GM23248 (cell line): Measurements from ENCODE around the gene SRP9. TPM values are rescaled to one million over a fixed set of nuclear protein-coding genes. Genes with fewer than 3 reads are reported as not detected.

Experiments
- DNase-seq: peaks from one replicate; pipeline ENCODE4 v3.0.0-alpha.2; 2015
- H2AFZ ChIP-seq: fragments of 200-600 bp; sonication (generic); 2 replicates; pipeline ENCODE4 v1.6.1; 2016; ENCODE audit warnings: antibody characterized with exemption
- H3F3A ChIP-seq: fragments of 200-600 bp; sonication (generic); 2 replicates; pipeline ENCODE4 v1.6.1; 2016; ENCODE audit warnings: mild to moderate bottlenecking, antibody characterized with exemption, mixed run types; ENCODE audit not compliant: insufficient read depth
- H3K27ac ChIP-seq: fragments of 200-600 bp; sonication (generic); 2 replicates; pipeline ENCODE4 v1.5.1; 2016; ENCODE audit warnings: mild to moderate bottlenecking
- H3K27me3 ChIP-seq: fragments of 200-600 bp; sonication (generic); replicated peaks from 2 replicates; pipeline ENCODE4 v1.6.1; 2016; ENCODE audit warnings: mild to moderate bottlenecking; ENCODE audit not compliant: insufficient read depth
- H3K36me3 ChIP-seq: fragments of 200-600 bp; sonication (generic); 2 replicates; pipeline ENCODE4 v1.6.1; 2016; ENCODE audit warnings: low read depth, mild to moderate bottlenecking
- H3K4me1 ChIP-seq: fragments of 200-600 bp; sonication (generic); 2 replicates; pipeline ENCODE4 v1.6.1; 2016; ENCODE audit warnings: mild to moderate bottlenecking; ENCODE audit not compliant: insufficient read depth
- H3K4me2 ChIP-seq: fragments of 200-600 bp; sonication (generic); one replicate; pipeline ENCODE4 v1.6.1; 2016; ENCODE audit warnings: mild to moderate bottlenecking; ENCODE audit not compliant: unreplicated experiment
- H3K4me3 ChIP-seq: fragments of 200-600 bp; sonication (generic); 2 replicates; pipeline ENCODE4 v1.5.1; 2016; ENCODE audit warnings: mild to moderate bottlenecking
- H3K79me2 ChIP-seq: fragments of 200-600 bp; sonication (generic); 2 replicates; pipeline ENCODE4 v1.6.1; 2016; ENCODE audit warnings: mild to moderate bottlenecking; ENCODE audit not compliant: insufficient read depth
- H3K9ac ChIP-seq: fragments of 200-600 bp; sonication (generic); 2 replicates; pipeline ENCODE4 v1.6.1; 2016; ENCODE audit warnings: mild to moderate bottlenecking
- H3K9me2 ChIP-seq: fragments of 200-600 bp; sonication (generic); 2 replicates; pipeline ENCODE4 v1.6.1; 2016; ENCODE audit warnings: mixed run types, mild to moderate bottlenecking, moderate library complexity; ENCODE audit not compliant: insufficient read depth
- H3K9me3 ChIP-seq: fragments of 200-600 bp; sonication (generic); one replicate; pipeline ENCODE4 v1.6.1; 2017; ENCODE audit warnings: low read depth
- H4K20me1 ChIP-seq: fragments of 200-600 bp; sonication (generic); 2 replicates; pipeline ENCODE4 v1.6.0; 2016; ENCODE audit not compliant: insufficient read depth
- EZH2 ChIP-seq: fragments of 200-600 bp; sonication (generic); IDR thresholded peaks from 2 replicates; pipeline ENCODE4 v1.6.1; 2018; ENCODE audit warnings: antibody characterized with exemption, mild to moderate bottlenecking; ENCODE audit not compliant: insufficient read depth, poor library complexity, severe bottlenecking
- EZH2phosphoT487 ChIP-seq: fragments of 200-600 bp; sonication (generic); IDR thresholded peaks from 2 replicates; pipeline ENCODE4 v1.6.1; 2018; ENCODE audit warnings: antibody characterized with exemption, moderate library complexity, mild to moderate bottlenecking, low read depth; ENCODE audit not compliant: insufficient read depth
- WGBS, 2 experiments: methylation state at CpG; one replicate each; pipeline ENCODE4 v1.1.6; 2015 to 2017; ENCODE audit warnings: low lambda C conversion rate in 2 of 2, low coverage in 1 of 2; ENCODE audit errors: missing lambda C conversion rate in 2 of 2; 5-methylcytosine and 5-hydroxymethylcytosine counted together
- in situ Hi-C: fragments of 300-500 bp; cut with MboI; formaldehyde crosslinking; loops from 2 replicates; pipeline ENCODE4 v1.15.0; 2020
- polyA plus RNA-seq: library from polyadenylated mRNA; unstranded; fragments of >200 nt; fragmentation: Nextera tagmentation; extraction: Ambion mirVana; gene quantifications from 2 replicates; pipeline ENCODE4 v1.2.1, GENCODE V29; 2016
- total RNA-seq: library from RNA; depleted of rRNA; stranded (reverse); fragments of >200 nt; shearing (Covaris generic); gene quantifications from 2 replicates; pipeline ENCODE4 v1.2.3, GENCODE V29; 2014

Gene SRP9
- total and polyA plus RNA-seq, 2 experiments from 2014 or later: 321 to 415 TPM

GRCh38 chr1:225771661-225772322 is 5.8 kb upstream of the SRP9 start:
- TF ChIP-seq EZH2phosphoT487 (no peak), EZH2 (no peak)
- 76 to 79% methylated on average over 3 to 4 of the region's 4 CpGs for WGBS, 2 experiments
- no peak overlapping the region for H3K27ac ChIP-seq
- no peaks in the 10 kb centered on the region for H3K36me3 ChIP-seq
- peak overlapping the region; percentile 72 for H2AFZ ChIP-seq
- in situ Hi-C loops: loop anchor here (10.0 kb wide), 2 partner anchors 227 to 297 kb away; no protein-coding TSS in a partner anchor
- H3K9ac ChIP-seq: peak overlapping the region; percentile 35
- peaks cover 4% of the 10 kb centered on the region; the same call in 1 of the 2 replicates for H3K79me2 ChIP-seq
- H3K9me3 ChIP-seq: no peaks in the 10 kb centered on the region
- DNase-seq: no peak
- H3F3A ChIP-seq: peaks cover 11% of the 10 kb centered on the region
- no peaks in the 10 kb centered on the region for H3K27me3 ChIP-seq
- H3K4me2 ChIP-seq: no peak overlapping the region
- H4K20me1 ChIP-seq: no peaks in the 10 kb centered on the region
- H3K4me3 ChIP-seq: no peak overlapping the region
- H3K4me1 ChIP-seq: peaks cover 34% of the 10 kb centered on the region
- H3K9me2 ChIP-seq: no peaks in the 10 kb centered on the region

GRCh38 chr1:225772323-225772768 is 5.3 kb upstream of the SRP9 start:
- H3K4me3 ChIP-seq: no peak overlapping the region
- WGBS, 2 experiments: 11 to 14% methylated on average over 5 of the region's 5 CpGs
- H3K36me3 ChIP-seq: no peaks in the 10 kb centered on the region
- no peak overlapping the region for H3K27ac ChIP-seq
- peak overlapping the region; percentile 11 for H3K4me2 ChIP-seq
- DNase-seq: peak; percentile 94
- no peaks in the 10 kb centered on the region for H3K9me3 ChIP-seq
- peaks cover 30% of the 10 kb centered on the region for H3K4me1 ChIP-seq
- peak overlapping the region; percentile 35 for H3K9ac ChIP-seq
- in situ Hi-C loops: loop anchor here (10.0 kb wide), 2 partner anchors 228 to 298 kb away; no protein-coding TSS in a partner anchor
- peak overlapping the region; percentile 72 for H2AFZ ChIP-seq
- H3F3A ChIP-seq: peaks cover 10% of the 10 kb centered on the region; the same call in 1 of the 2 replicates
- no peak for TF ChIP-seq EZH2
- no peak for TF ChIP-seq EZH2phosphoT487
- H3K9me2 ChIP-seq: no peaks in the 10 kb centered on the region
- peaks cover 4% of the 10 kb centered on the region; the same call in 1 of the 2 replicates for H3K79me2 ChIP-seq
- no peaks in the 10 kb centered on the region for H3K27me3 ChIP-seq
- H4K20me1 ChIP-seq: no peaks in the 10 kb centered on the region

GRCh38 chr1:225772848-225773247 is 4.8 kb upstream of the SRP9 start:
- no peaks in the 10 kb centered on the region for H3K27me3 ChIP-seq
- 81 to 88% methylated on average over 4 of the region's 4 CpGs for WGBS, 2 experiments
- H4K20me1 ChIP-seq: no peaks in the 10 kb centered on the region
- H3K4me2 ChIP-seq: peak overlapping the region; percentile 11
- H3F3A ChIP-seq: peaks cover 10% of the 10 kb centered on the region
- DNase-seq: no peak
- no peaks in the 10 kb centered on the region for H3K9me2 ChIP-seq
- no peaks in the 10 kb centered on the region for H3K36me3 ChIP-seq
- peak overlapping the region; percentile 72 for H2AFZ ChIP-seq
- peaks cover 4% of the 10 kb centered on the region; the same call in 1 of the 2 replicates for H3K79me2 ChIP-seq
- peak overlapping the region; percentile 14; the same call in 1 of the 2 replicates for H3K9ac ChIP-seq
- no peak overlapping the region for H3K4me3 ChIP-seq
- no peak overlapping the region for H3K27ac ChIP-seq
- in situ Hi-C loops: loop anchor here (10.0 kb wide), 2 partner anchors 228 to 298 kb away; no protein-coding TSS in a partner anchor
- TF ChIP-seq EZH2: no peak
- no peak for TF ChIP-seq EZH2phosphoT487
- peaks cover 25% of the 10 kb centered on the region for H3K4me1 ChIP-seq
- H3K9me3 ChIP-seq: no peaks in the 10 kb centered on the region

GRCh38 chr1:225774281-225775147 is 3.1 kb upstream of the SRP9 start:
- H3K27me3 ChIP-seq: no peaks in the 10 kb centered on the region
- no peaks in the 10 kb centered on the region for H3K36me3 ChIP-seq
- H3K27ac ChIP-seq: no peak overlapping the region
- no peak for DNase-seq
- 47 to 61% methylated on average over 3 of the region's 3 CpGs for WGBS, 2 experiments
- H3K9ac ChIP-seq: no peak overlapping the region
- no peak overlapping the region for H2AFZ ChIP-seq
- H3K4me3 ChIP-seq: no peak overlapping the region
- H4K20me1 ChIP-seq: no peaks in the 10 kb centered on the region
- peaks cover 20% of the 10 kb centered on the region for H3K79me2 ChIP-seq
- H3K9me2 ChIP-seq: no peaks in the 10 kb centered on the region
- no peak overlapping the region for H3K4me2 ChIP-seq
- H3F3A ChIP-seq: peaks cover 10% of the 10 kb centered on the region
- TF ChIP-seq EZH2phosphoT487 (no peak), EZH2 (no peak)
- H3K9me3 ChIP-seq: no peaks in the 10 kb centered on the region
- in situ Hi-C loops: loop anchor here (10.0 kb wide), 2 partner anchors 230 to 300 kb away; no protein-coding TSS in a partner anchor
- peaks cover 21% of the 10 kb centered on the region for H3K4me1 ChIP-seq
